GM15510 (cell line): Measurements from ENCODE around the gene TBPL1.

Experiments used
- POLR2A ChIP-seq: IDR thresholded peaks from 3 replicates; pipeline ENCODE4 v1.6.1; 2011; ENCODE audit warnings: borderline replicate concordance; ENCODE audit not compliant: insufficient read length; ENCODE audit errors: extremely low read depth

TBPL1 gene

DNA sequence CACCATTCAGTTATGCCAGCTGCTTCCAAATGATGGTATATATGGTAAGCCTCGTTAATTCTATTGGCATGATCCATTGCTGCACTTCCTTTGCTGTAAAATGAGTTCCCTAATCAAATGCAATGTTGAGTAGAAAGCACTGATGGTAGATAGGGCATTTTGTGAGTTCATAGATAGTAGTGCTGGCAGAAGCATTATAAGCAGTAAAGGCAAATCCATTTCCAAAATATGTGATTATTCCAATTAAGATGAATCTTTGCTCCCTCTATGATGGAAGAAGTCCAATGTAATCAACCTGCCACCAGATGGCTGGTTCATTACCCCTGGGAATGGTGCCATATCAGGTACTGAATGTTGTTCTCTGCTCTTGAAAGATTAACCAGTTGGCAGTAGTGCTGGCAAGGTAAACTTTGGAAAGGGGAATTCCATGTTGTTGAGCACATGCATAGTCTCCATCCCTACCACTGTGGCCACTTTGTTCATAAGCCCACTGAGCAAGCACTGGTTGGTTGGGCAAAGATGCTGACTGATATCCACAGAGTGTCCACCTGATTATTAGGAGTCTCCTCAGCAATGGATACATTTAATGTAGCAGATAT lies 5.6 kb upstream of the TBPL1 start:
- no peak for TF ChIP-seq POLR2A

DNA sequence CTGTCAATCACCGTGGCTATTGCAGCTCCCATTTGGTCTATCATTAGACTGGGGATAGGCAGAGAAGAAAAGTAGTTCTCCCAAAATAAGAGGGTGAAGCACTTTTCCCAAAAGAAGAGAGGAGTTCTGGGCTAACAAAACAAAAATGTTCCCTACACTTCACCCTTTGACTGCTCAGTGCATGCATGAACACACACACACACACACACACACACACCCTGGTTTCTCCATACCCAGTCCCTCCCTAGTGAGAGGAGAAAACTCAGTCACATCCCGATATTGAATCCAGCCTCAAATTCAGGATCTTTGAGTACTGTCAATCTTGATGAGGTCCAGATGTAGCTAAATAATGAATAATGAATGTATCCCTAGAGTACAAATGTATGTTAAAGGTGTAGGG lies 4.6 kb upstream of the TBPL1 start:
- TF ChIP-seq POLR2A: no peak

DNA sequence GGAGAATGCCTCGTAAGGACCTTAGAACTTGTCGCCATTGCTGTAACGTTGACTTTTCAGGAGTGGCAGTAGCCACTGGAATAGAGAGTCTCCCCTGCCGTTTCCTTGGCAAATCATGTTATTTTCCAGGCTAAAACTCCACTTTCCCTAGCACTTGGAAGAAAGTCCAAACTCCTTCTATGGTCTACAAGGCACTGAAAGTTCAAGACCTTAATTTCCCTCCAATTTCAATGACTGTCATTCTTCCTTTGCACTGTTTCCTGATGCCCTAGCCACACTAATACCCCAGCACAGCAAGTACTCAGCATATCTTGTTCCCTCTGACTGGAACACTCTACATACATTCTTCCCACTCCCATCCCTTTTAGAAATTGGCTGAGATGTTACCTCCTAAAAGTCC lies 1.8 kb upstream of the TBPL1 start:
- no peak for TF ChIP-seq POLR2A

DNA sequence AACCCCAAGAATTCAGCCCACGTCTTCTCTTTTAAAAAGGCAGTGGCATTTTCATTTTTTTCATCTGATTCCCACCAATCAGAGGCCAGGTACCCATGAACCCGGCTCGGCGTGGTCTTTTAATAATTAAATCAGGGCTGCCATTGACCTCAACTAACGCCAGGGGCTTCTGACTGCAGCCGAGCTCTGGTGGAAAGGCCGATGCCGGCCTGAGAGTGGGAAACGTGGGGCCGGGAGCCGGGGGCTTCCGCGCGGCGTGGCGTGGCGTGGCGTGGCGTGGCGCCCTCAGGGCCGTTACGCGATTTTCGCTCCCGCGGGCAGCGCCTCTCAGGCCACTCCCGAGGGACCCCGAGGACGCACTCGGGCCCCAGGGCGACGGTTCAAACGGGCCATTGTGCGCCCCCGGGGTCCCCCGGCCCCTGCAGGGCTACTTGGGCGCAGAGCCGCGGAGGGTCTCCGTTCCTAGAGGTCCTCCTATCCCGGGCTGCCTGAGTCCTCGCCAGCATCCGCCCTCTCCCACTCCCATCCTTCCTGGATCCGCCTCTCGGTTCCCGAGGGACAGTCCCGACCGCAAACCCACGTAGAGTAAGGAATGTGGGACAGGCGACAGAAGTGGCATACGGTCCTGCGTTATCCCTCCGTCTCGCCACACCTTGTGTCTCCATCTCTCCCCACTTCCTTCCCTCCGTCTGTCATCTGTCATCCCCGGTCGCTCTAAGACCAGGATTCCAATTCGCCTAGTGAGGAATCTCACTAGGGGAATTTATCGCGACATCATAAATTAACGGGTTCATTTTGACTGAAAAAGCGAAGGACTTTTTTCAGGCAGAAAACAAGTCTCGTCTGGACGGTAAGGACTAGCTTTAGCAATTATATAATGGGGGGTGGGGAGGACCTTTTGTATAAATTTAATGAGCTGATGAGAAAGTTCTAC lies 876 bp upstream of the TBPL1 start:
- peak; percentile 59 for TF ChIP-seq POLR2A

DNA sequence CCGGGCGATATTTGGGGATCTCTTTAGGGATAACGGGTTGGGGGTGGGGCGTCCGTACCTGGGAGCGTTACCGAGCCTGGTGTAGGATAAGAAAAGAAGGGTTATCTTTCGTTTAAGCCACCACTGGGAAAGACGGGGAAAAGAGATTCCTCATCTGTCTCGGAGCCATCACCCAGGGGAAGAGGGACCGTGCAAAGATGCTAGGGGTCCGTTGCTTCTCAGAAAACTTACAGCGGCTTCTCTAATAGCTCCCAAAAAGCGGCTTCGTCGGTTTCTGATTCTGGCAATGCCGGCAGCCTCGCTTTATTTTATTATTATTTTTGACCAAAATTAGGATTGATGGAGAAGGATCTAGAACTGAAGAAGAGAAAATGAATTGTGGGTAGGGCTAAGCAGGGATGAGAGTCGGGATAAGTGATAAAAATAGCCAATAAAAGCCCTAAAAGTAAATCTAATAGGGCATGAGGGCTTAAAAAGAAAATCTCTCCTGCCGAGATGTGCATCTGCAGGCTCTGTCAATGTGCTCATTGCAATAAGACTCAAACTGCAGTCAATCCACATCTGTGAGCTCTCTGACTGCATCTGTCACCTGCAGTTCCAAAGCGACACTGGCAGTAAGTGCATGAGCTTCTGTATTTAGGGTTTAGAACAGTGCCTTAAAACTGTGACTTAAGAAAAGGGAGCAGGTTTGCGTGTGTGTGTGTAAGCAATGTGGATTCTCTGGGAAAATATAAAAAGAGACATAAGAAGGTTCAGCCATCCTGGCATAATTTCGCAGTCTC lies 801 bp downstream of the TBPL1 start:
- no peak for TF ChIP-seq POLR2A

DNA sequence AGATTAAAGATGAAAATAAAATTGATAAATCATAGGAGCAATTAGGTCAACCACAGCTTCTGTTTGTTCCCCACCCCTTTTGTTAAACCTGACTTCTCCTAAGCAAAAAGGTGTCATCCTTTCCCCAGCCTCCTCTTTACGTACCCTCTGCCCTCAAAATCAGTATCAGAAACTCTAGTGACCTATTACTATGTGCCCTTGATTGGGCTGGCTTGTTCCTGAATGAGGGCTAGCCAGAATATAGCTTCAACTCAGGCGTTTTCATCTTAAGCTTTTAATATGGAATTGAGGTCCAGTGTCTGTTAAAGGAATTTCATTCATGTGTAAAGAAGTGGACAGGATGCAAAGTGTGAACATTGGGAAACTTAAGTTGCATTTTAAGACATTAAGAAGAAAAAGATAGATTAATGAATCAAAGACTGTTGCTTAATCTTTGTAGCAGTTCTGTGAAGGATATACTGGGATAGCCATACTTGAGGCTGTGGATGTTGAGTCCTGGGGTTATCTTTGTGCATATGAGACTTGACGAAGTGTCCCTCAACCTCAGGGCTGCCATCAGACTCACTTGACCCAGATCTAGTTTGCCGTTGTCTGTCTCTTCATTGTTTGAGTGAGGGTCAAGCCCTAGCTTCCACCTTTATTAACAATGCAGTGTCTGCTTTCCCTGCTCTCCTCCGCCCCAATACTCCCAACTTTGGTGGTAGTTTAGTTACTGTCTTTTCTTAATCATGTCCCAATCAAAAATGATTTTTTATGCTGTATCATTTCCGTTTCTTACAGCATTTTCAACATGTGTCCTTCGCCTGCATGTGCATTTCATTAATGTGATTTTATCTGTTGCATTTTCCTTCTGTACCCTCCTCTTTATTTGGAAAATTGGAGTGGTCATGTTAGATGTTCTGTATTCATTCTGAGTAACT lies 1.9 kb downstream of the TBPL1 start:
- TF ChIP-seq POLR2A: no peak

DNA sequence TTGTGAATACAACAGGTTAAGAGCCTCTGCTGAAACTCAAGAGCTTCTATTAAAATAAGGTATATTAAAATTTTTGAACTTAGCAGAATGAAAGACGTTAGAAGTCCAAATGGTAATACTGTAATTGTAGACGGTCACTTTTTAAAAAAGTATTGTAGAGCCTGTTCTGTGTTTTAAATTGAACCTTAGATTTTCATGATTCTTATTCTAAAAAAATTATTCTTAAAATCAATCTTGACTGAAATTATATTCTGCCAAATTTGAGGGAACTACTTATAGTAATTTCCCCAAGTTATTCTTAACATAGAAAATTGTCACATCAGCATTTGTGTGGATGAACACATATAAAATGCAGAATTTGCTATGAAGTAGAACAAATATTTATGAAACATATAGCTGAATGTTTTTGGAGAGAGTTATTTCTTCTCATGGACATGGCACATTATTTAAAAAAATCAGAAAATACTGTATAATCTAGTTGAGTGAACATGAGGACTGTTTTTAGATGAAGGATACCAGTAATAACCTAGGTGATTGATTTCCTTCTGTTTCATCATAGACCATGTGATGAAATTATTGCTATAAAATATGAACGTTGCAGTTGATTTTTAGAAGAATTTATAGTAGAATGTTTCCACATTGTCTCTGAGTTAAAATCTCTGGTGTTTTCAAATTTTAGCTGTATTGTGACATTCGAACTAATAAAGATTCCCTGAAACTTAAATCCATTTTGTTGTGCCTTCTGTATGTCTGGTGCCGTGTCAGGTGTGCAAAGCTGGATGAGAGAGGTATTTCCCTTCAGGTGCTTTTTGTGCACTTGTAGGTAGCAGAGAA lies 2.8 kb downstream of the TBPL1 start:
- TF ChIP-seq POLR2A: no peak

DNA sequence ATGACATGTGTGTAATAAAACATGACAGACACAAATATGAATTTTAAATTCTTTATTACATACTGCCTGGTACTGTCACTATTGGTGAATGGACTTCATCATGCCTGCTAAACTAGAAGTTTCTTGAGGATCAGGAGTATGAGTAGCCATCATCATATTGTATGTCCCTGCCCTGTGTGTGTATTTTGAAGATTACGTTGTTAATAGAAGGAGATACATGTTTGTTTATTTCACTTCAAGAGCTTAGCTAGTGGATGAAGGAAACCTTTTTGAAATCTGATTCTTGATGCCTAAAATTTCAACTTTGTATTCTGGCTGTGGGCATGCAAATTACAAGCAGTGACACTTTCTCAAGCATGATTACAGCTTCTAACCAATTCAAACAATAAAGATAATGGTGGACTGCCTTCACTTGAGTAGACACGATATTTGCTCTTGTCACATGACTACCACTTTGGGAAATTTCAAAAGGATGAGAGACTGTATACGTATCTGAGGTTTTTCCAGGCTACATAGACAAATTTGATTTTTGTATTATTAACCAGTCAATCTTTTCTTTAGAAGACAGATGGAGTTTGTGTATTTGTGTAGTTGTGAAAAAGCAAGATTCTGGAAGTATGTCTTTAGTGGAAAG lies 3.5 kb downstream of the TBPL1 start:
- TF ChIP-seq POLR2A: no peak

DNA sequence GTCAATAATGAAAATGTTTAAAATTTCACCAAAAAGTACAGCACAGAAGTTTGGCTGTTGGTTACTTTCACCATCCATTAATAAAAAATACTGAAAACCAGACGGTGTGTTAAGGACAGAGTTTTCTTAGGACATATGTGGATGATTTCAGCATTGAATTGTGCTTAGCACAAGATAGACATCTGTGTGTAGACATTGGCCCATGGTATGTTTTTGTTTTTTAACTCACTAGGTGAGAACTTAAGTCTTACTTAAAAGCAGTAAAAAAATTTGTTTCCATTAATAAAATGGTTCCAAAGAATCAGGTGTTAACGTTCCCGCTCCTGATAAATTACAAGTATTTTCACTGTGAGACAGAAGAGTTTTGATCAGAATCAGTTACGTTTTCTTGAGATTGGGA lies 4.2 kb downstream of the TBPL1 start:
- no peak for TF ChIP-seq POLR2A

DNA sequence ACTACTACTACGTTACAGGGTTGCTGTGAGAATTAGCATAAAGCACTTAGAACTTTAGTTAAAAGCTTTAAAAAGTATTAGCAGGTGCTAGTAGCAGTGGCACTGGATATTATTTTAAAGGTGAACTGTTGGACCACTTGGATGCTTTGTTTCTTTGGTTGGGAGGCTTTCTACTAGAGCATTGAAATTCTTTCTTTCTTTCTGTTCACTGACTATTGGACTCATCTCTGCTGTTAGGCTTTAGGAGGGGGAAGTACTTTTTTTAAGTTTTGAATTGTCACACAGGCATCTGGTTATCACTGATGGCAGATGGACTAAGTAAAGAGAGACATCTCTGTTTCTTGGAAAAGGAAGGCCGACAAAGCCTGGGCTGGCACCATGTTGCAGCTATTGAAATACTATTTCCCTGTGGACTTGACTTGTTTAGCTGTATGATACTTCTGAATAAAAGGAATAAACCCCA lies 4.8 kb downstream of the TBPL1 start:
- TF ChIP-seq POLR2A: no peak

DNA sequence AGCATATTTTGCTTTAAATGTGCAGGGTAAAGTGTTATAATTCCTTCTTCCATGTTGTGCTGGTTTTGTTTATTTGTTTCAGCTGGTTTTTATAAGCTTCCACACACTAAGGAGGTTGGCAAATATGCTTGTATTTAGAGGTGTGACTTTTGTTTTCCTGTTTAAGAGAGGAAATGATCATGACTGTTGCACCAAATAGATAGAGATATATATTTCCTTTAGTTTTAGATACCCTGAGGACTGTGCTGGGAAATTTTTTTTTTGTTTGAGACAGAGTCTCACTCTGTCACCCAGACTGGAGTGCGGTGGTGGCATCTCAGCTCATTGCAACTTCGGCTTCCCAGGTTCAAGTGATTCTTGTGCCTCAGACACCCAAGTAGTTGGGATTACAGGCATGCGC lies 5.8 kb downstream of the TBPL1 start:
- no peak for TF ChIP-seq POLR2A

DNA sequence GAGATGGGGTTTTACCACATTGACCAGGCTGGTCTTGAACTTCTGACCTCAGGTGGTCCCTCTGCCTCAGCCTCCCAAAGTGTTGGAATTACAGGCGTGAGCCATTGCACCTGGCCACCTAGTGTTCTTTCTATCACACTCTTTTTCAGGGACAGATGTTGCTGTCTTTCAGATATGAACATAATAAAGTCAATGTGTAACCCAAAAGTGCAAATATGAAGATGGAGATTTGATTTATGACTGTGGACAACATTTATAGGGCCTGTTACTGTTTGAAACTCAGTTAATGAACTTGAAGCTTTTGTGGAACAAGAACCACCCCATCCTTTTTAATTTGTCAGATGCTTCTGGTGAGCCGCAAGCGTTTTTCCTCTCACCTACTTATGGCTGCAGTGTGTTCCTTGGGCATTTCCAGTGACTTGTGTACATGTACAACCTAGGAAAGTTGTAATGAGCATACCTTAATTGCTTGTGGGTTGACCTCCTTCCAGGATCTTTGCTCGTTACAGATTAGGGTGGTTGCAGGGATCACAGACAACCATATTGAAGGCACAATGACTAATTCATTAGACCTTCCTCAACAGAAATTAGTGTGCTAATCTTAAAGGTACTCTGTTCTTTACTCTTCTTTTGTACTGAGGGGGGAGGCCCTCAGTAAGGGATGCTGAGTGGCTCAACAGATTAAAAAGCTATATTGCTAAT lies 6.8 kb downstream of the TBPL1 start:
- TF ChIP-seq POLR2A: no peak
